Lower leg skin (tissue), 4 donors: ENCODE measurements around the gene HPS5. TPM values are rescaled to one million over a fixed set of nuclear protein-coding genes. Genes with fewer than 3 reads are reported as not detected.

Experiments
- DNase-seq, 2 donors: peaks; one replicate each; pipeline ENCODE4 v3.0.0-alpha.2; 2019; ENCODE audit warnings: low spot score in 2 of 2
- H3K4me3 ChIP-seq: fragments of 200-600 bp; sonication (generic); 2 replicates; pipeline ENCODE4 v1.5.1; 2017; ENCODE audit warnings: mild to moderate bottlenecking, low read depth; ENCODE audit not compliant: poor library complexity, severe bottlenecking
- CTCF ChIP-seq, 3 donors: fragments of 450-650 bp; IDR thresholded peaks; one replicate each; pipeline ENCODE4 v1.5.1; 2016; ENCODE audit warnings: antibody characterized with exemption in 3 of 3, mild to moderate bottlenecking in 3 of 3, moderate library complexity in 2 of 3
- POLR2A ChIP-seq, 2 donors: fragments of 450-650 bp; IDR thresholded peaks; one replicate each; pipeline ENCODE4 v1.6.1; 2016 to 2017; ENCODE audit warnings: antibody characterized with exemption in 2 of 2, mild to moderate bottlenecking in 1 of 2, moderate library complexity in 1 of 2
- WGBS, 2 donors: methylation state at CpG; one replicate each; pipeline ENCODE4 v1.1.5; 2018; 5-methylcytosine and 5-hydroxymethylcytosine counted together
- intact Hi-C: fragments of 100-400 bp; cut with DNase I; formaldehyde crosslinking; loops from one replicate; pipeline ENCODE4 v1.15.0; 2023; ENCODE audit warnings: low total_unique reads
- total RNA-seq, 4 donors: library from RNA; depleted of rRNA; stranded (reverse); fragments of >200 nt; gene quantifications; one replicate each; pipeline ENCODE4 v1.1.0, GENCODE V29; 2016

The HPS5 gene
- total RNA-seq, 4 donors from 2014 or later: 10.0 to 26.4 (median 20.4) TPM

GRCh38 chr11:18299721-18300120, 22.2 kb downstream of the HPS5 start:
- no peak for DNase-seq
- intact Hi-C loops: no loop called here
- H3K4me3 ChIP-seq: no peak overlapping the region
- no peak for TF ChIP-seq POLR2A (IDR thresholded peaks at IDR 0.05)
- TF ChIP-seq CTCF (IDR thresholded peaks at IDR 0.05): no peak

GRCh38 chr11:18295316-18295715, 26.6 kb downstream of the HPS5 start:
- 92 to 96% methylated on average over 2 of the region's 2 CpGs for WGBS, 2 donors
- H3K4me3 ChIP-seq: no peak overlapping the region
- DNase-seq: no peak
- TF ChIP-seq POLR2A (IDR thresholded peaks at IDR 0.05): no peak
- TF ChIP-seq CTCF (IDR thresholded peaks at IDR 0.05): no peak
- intact Hi-C loops: no loop called here

- no peak overlapping the region for H3K4me3 ChIP-seq
- TF ChIP-seq POLR2A (IDR thresholded peaks at IDR 0.05): no peak
- DNase-seq: no peak
- 96% methylated on average over 5 of the region's 5 CpGs for WGBS, 2 donors
- intact Hi-C loops: no loop called here
Observed at GRCh38 chr11:18294862-18295261, 27.1 kb downstream of the HPS5 start.

- WGBS, 2 donors: 93 to 96% methylated on average over 4 of the region's 4 CpGs
- H3K4me3 ChIP-seq: no peak overlapping the region
- DNase-seq: no peak
- no peak for TF ChIP-seq CTCF (IDR thresholded peaks at IDR 0.05)
- no peak for TF ChIP-seq POLR2A (IDR thresholded peaks at IDR 0.05)
- intact Hi-C loops: no loop called here
Observed at GRCh38 chr11:18288911-18289310, 33.0 kb downstream of the HPS5 start.

GRCh38 chr11:18285841-18286240, 36.1 kb downstream of the HPS5 start:
- DNase-seq: no peak
- H3K4me3 ChIP-seq: no peak overlapping the region
- 97 to 100% methylated on average over 1 of the region's 1 CpG for WGBS, 2 donors
- intact Hi-C loops: no loop called here
- TF ChIP-seq POLR2A (IDR thresholded peaks at IDR 0.05) (no peak), CTCF (IDR thresholded peaks at IDR 0.05) (no peak)

- WGBS, 2 donors: 91 to 95% methylated on average over 2 of the region's 2 CpGs
- no peak overlapping the region for H3K4me3 ChIP-seq
- DNase-seq: no peak
- intact Hi-C loops: no loop called here
- no peak for TF ChIP-seq POLR2A (IDR thresholded peaks at IDR 0.05)
- no peak for TF ChIP-seq CTCF (IDR thresholded peaks at IDR 0.05)
Observed at GRCh38 chr11:18282626-18283025, 39.3 kb downstream of the HPS5 start.
